ENCODE results near the gene SLC16A11. TPM values are rescaled to one million over a fixed set of nuclear protein-coding genes. Genes with fewer than 3 reads are reported as not detected.

The SLC16A11 gene
- total and polyA plus RNA-seq, 10 donors = 0.51 to 3.9 (median 2.8) TPM; not detected in 1

GRCh38 chr17:7011415-7011814 is 32.5 kb downstream of the SLC16A11 start:
- WGBS, 5 donors = 50 to 64% (median 55%) methylated on average over 14 of the region's 14 CpGs
- Histone ChIP-seq H3K4me3 (peak overlapping the region; percentile 77 to 98 (median 93)), H3K36me3 (peaks cover 0 to 48% (median 8%) of the 10 kb centered on the region in 6 donors), H3K27ac (peak overlapping the region in 6 of 8 donors; percentile 95 to 100 (median 99)), H3K9me3 (no peaks in the 10 kb centered on the region), H3K27me3 (replicated peaks in 1 of 7) (no peaks in the 10 kb centered on the region), H3K4me1 (peaks cover 28 to 87% (median 69%) of the 10 kb centered on the region in 6 donors)
- intact Hi-C loops (cut with DNase I; ENCODE audit: low total_unique reads) = no loop called here
- TF ChIP-seq POLR2A (IDR thresholded peaks at IDR 0.05) = no peak
- no peak for TF ChIP-seq POLR2AphosphoS5 (IDR thresholded peaks at IDR 0.05)
- DNase-seq = no peak

- 81 to 97% (median 86%) methylated on average over 2 of the region's 2 CpGs for WGBS, 5 donors
- intact Hi-C loops (cut with DNase I; ENCODE audit: low total_unique reads) = no loop called here
- H3K27ac ChIP-seq = no peak overlapping the region
- TF ChIP-seq POLR2AphosphoS5 (IDR thresholded peaks at IDR 0.05) (no peak), POLR2A (IDR thresholded peaks at IDR 0.05) (no peak), CTCF (IDR thresholded peaks at IDR 0.05 in 8 of 11, conservative IDR thresholded peaks at IDR 0.05 in 3 of 11) (no peak)
- H3K4me1 ChIP-seq = peaks cover 19 to 81% (median 60%) of the 10 kb centered on the region in 6 donors
- H3K9me3 ChIP-seq = no peaks in the 10 kb centered on the region
- H3K36me3 ChIP-seq = peaks cover 0 to 54% (median 9%) of the 10 kb centered on the region in 6 donors
- H3K27me3 ChIP-seq (replicated peaks in 1 of 7) = no peaks in the 10 kb centered on the region
- no peak for DNase-seq
- H3K4me3 ChIP-seq = peak overlapping the region in 3 of 8 donors; percentile 94 to 98 (median 95)
Measured at GRCh38 chr17:7010523-7010922, 33.4 kb downstream of the SLC16A11 start.

GRCh38 chr17:7007143-7007542 is 36.7 kb downstream of the SLC16A11 start:
- Histone ChIP-seq H3K27me3 (replicated peaks in 1 of 7) (no peaks in the 10 kb centered on the region), H3K4me3 (no peak overlapping the region), H3K9me3 (no peaks in the 10 kb centered on the region), H3K27ac (no peak overlapping the region), H3K36me3 (peaks cover 0 to 66% (median 22%) of the 10 kb centered on the region in 6 donors), H3K4me1 (peaks cover 19 to 70% (median 49%) of the 10 kb centered on the region in 6 donors)
- 83 to 100% (median 88%) methylated on average over 1 to 2 of the region's 2 CpGs for WGBS, 5 donors
- DNase-seq = no peak
- no peak for TF ChIP-seq POLR2A (IDR thresholded peaks at IDR 0.05)
- no peak for TF ChIP-seq POLR2AphosphoS5 (IDR thresholded peaks at IDR 0.05)
- no peak for TF ChIP-seq CTCF (IDR thresholded peaks at IDR 0.05 in 8 of 11, conservative IDR thresholded peaks at IDR 0.05 in 3 of 11)
- intact Hi-C loops (cut with DNase I; ENCODE audit: low total_unique reads) = loop anchor here (10.0 kb wide), 1 partner anchor 342 kb away; no protein-coding TSS in a partner anchor

DNA sequence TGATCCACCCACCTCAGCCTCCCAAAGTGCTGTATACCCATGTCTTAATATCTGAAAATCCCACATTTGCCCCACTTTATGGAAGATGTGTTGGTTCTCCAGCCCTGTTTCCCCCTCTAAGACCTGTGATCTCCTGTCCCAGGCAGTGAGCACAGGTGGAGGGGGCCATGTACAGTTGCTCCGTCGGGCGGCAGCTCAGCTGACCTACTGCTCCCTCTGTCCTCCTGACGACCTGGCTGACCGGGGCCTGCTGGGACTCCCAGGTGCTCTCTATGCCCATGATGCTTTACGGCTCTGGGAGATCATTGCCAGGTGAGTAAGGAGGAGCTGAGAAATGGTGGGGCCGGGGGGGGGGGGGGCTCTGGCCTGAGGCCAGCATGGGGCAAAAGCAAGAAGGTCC is 38.2 kb downstream of the SLC16A11 start:
- no peak overlapping the region for H3K4me3 ChIP-seq
- peaks cover 0 to 80% (median 35%) of the 10 kb centered on the region in 6 donors for H3K36me3 ChIP-seq
- no peak overlapping the region for H3K27ac ChIP-seq
- intact Hi-C loops (cut with DNase I; ENCODE audit: low total_unique reads) = loop anchor here (2.0 to 10.0 kb wide), 2 partner anchors 95 to 341 kb away; no protein-coding TSS in a partner anchor
- peaks cover 10 to 57% (median 38%) of the 10 kb centered on the region in 6 donors for H3K4me1 ChIP-seq
- DNase-seq = no peak
- 88 to 91% (median 89%) methylated on average over 6 to 7 of the region's 7 CpGs for WGBS, 5 donors
- TF ChIP-seq CTCF (IDR thresholded peaks at IDR 0.05 in 8 of 11, conservative IDR thresholded peaks at IDR 0.05 in 3 of 11) (no peak), POLR2A (IDR thresholded peaks at IDR 0.05) (no peak), POLR2AphosphoS5 (IDR thresholded peaks at IDR 0.05) (no peak)
- no peaks in the 10 kb centered on the region for H3K27me3 ChIP-seq (replicated peaks in 1 of 7)
- no peaks in the 10 kb centered on the region for H3K9me3 ChIP-seq
